ENCODE measurements around the gene BRF1.
"Not testable (repeated sequence)": the region's sequence is repeated elsewhere in the genome, so short reads cannot be mapped to it uniquely, and the experiment has no call there.

The BRF1 gene

GRCh38 chr14:105314287-105315200 lies 13.7 kb upstream of the BRF1 start, which contains the start of gene PACS2:
TSS of gene PACS2 (plus strand) at chr14:105314748. CDS start at chr14:105314919, 171 bp downstream.
- peak; percentile 65 for DNase-seq

- DNase-seq: no peak
Measured at GRCh38 chr14:105313381-105314286, 12.8 kb upstream of the BRF1 start.

GRCh38 chr14:105312973-105313372 lies 12.2 kb upstream of the BRF1 start:
- no peak for DNase-seq

- no peak for DNase-seq
Measured at GRCh38 chr14:105311838-105312237, 11.0 kb upstream of the BRF1 start.

- DNase-seq: no peak
Measured at GRCh38 chr14:105309371-105309770, 8.6 kb upstream of the BRF1 start.

GRCh38 chr14:105307052-105307727 lies 6.4 kb upstream of the BRF1 start:
- DNase-seq: no peak

- no peak for DNase-seq
Measured at GRCh38 chr14:105305791-105306190, 5.0 kb upstream of the BRF1 start.

GRCh38 chr14:105305345-105305744 lies 4.5 kb upstream of the BRF1 start:
- DNase-seq: no peak

GRCh38 chr14:105304565-105304964 lies 3.8 kb upstream of the BRF1 start:
- DNase-seq: no peak

GRCh38 chr14:105303949-105304348 lies 3.1 kb upstream of the BRF1 start:
- no peak for DNase-seq

- not testable (repeated sequence) for DNase-seq
Measured at GRCh38 chr14:105301915-105302249, 1.1 kb upstream of the BRF1 start.

- peak; percentile 98 for DNase-seq
Measured at GRCh38 chr14:105301103-105301914, 508 bp upstream of the BRF1 start.

- peak; percentile 23 for DNase-seq
Measured at GRCh38 chr14:105299654-105300541, 903 bp downstream of the BRF1 start.

- not testable (repeated sequence) for DNase-seq
Measured at GRCh38 chr14:105297311-105297710, 3.5 kb downstream of the BRF1 start.

GRCh38 chr14:105294142-105294597 lies 6.6 kb downstream of the BRF1 start:
- DNase-seq: peak; percentile 73

GRCh38 chr14:105292826-105293711 lies 7.7 kb downstream of the BRF1 start:
- no peak for DNase-seq

- no peak for DNase-seq
Measured at GRCh38 chr14:105290621-105291346, 10.0 kb downstream of the BRF1 start.

GRCh38 chr14:105288936-105289335 lies 11.9 kb downstream of the BRF1 start:
- DNase-seq: not testable (repeated sequence)

All from stimulated activated CD4-positive, alpha-beta T cell treated with anti-CD3 and anti-CD28 coated beads, Interleukin-1b, Interleukin-23, amount 100 ng/mL, for 48 hours (primary cell).